Hepatocyte (in vitro differentiated cells): ENCODE data around the gene FAF2. TPM values are rescaled to one million over a fixed set of nuclear protein-coding genes. Genes with fewer than 3 reads are reported as not detected.

Source experiments
- DNase-seq: peaks from one replicate; pipeline ENCODE4 v3.0.0-alpha.2; 2016; ENCODE audit warnings: low spot score
- H2AFZ ChIP-seq: fragments of 200-600 bp; sonication (generic); 2 replicates; pipeline ENCODE4 v1.6.0; 2016; ENCODE audit warnings: antibody characterized with exemption, mild to moderate bottlenecking
- H3K27ac ChIP-seq: fragments of 200-600 bp; sonication (generic); 2 replicates; pipeline ENCODE4 v1.5.1; 2016; ENCODE audit warnings: mild to moderate bottlenecking
- H3K27me3 ChIP-seq: fragments of 200-600 bp; sonication (generic); 2 replicates; pipeline ENCODE4 v1.6.1; 2016
- H3K36me3 ChIP-seq: fragments of 200-600 bp; sonication (generic); replicated peaks from 2 replicates; pipeline ENCODE4 v1.5.1; 2016; ENCODE audit warnings: low read depth; ENCODE audit not compliant: insufficient read depth
- H3K4me1 ChIP-seq: fragments of 200-600 bp; sonication (generic); 2 replicates; pipeline ENCODE4 v1.5.1; 2016; ENCODE audit warnings: mild to moderate bottlenecking, moderate library complexity; ENCODE audit not compliant: insufficient read depth
- H3K4me2 ChIP-seq: fragments of 200-600 bp; sonication (generic); 2 replicates; pipeline ENCODE4 v1.6.0; 2016
- H3K4me3 ChIP-seq: fragments of 200-600 bp; sonication (generic); 2 replicates; pipeline ENCODE4 v1.5.1; 2016; ENCODE audit warnings: mild to moderate bottlenecking
- H3K79me2 ChIP-seq: fragments of 200-600 bp; sonication (generic); 2 replicates; pipeline ENCODE4 v1.6.0; 2017; ENCODE audit warnings: mild to moderate bottlenecking
- H3K9me2 ChIP-seq: fragments of 200-600 bp; sonication (generic); replicated peaks from 2 replicates; pipeline ENCODE4 v1.6.0; 2017; ENCODE audit warnings: mild to moderate bottlenecking; ENCODE audit not compliant: insufficient read depth
- H3K9me3 ChIP-seq: fragments of 200-600 bp; sonication (generic); 2 replicates; pipeline ENCODE4 v1.5.1; 2016; ENCODE audit warnings: low read depth, mild to moderate bottlenecking
- H4K20me1 ChIP-seq: fragments of 200-600 bp; sonication (generic); 2 replicates; pipeline ENCODE4 v1.6.0; 2016; ENCODE audit warnings: mild to moderate bottlenecking; ENCODE audit not compliant: insufficient read depth, poor library complexity, severe bottlenecking
- EZH2 ChIP-seq: fragments of 200-600 bp; sonication (generic); IDR thresholded peaks from 2 replicates; pipeline ENCODE4 v1.6.1; 2016; ENCODE audit warnings: antibody characterized with exemption, mild to moderate bottlenecking, borderline replicate concordance
- EZH2phosphoT487 ChIP-seq: fragments of 200-600 bp; sonication (generic); IDR thresholded peaks from one replicate; pipeline ENCODE4 v1.6.1; 2018; ENCODE audit warnings: antibody characterized with exemption, mild to moderate bottlenecking, low read depth, moderate library complexity; ENCODE audit not compliant: unreplicated experiment, severe bottlenecking
- WGBS: methylation state at CpG from one replicate; pipeline ENCODE4 v1.1.6; 2016; ENCODE audit warnings: low lambda C conversion rate; ENCODE audit errors: missing lambda C conversion rate; 5-methylcytosine and 5-hydroxymethylcytosine counted together
- polyA plus RNA-seq: library from polyadenylated mRNA; unstranded; fragments of >200 nt; fragmentation: Nextera tagmentation; extraction: Ambion mirVana; gene quantifications from 2 replicates; pipeline ENCODE4 v1.2.1, GENCODE V29; 2016
- total RNA-seq: library from RNA; depleted of rRNA; stranded (reverse); fragments of >200 nt; gene quantifications from 2 replicates; pipeline ENCODE4 v1.2.3, GENCODE V29; 2014
- TF ChIP-seq, protein P1 (sequence below): fragments of 200-600 bp; sonication (generic); IDR thresholded peaks from 2 replicates; pipeline ENCODE4 v1.5.1; 2016; ENCODE audit warnings: antibody characterized with exemption, mild to moderate bottlenecking; ENCODE audit not compliant: poor library complexity

The FAF2 gene
- total and polyA plus RNA-seq, 2 experiments from 2014 or later, result 47.3 to 63.1 TPM

DNA sequence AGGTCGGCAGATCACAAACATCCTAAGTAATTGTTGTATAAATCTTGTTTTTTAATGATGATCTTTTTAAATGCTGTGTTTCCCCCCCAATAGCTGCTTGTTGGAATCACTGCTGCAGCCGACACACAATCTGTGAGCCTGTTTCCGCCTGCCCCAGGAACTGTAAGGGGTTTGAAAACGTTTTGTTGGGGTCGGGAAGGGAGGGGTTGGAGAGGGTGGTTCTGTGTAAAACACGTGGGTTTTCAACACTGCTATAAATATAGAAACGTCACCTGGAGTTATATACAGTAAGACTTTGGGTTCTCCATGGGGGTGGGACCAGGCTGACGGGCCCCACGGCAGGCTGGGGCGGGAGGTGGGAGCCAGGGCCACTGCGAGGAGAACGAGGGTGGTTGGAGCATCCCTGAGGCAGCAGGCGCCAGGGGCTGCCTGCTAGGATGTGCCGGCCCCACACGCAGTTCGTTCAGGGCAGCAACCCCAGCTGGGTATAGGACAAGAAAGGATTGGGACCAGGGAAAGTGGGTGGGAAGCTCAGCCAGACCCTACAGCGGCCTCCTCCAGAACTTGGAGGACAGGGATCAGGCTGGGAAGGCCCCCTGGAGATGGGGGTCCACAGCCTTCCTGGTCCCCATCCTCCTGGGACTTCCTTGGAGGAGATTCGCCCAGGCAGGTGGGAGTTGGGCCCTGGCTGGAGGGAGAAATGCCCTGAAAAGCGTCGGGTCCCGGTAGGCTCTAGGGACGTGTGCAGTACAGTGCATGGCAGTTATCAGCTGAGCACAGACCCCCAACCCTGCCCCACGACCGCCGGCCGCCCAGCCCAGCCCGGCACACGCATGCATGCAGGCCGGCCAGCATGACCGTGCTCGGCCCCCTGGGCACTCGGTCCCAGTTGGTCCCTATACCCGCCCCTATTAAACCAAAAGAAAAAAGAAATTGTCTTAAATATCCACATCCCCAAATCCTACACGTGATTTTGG lies 79.3 kb downstream of the FAF2 start:
- DNase-seq, result no peak
- H3K4me3 ChIP-seq, result no peak overlapping the region
- H3K36me3 ChIP-seq, result no peaks in the 10 kb centered on the region
- H3K9me3 ChIP-seq, result no peaks in the 10 kb centered on the region
- peaks cover 13% of the 10 kb centered on the region for H3K79me2 ChIP-seq
- no peak overlapping the region for H2AFZ ChIP-seq
- H4K20me1 ChIP-seq, result peaks cover 13% of the 10 kb centered on the region
- H3K27ac ChIP-seq, result no peak overlapping the region
- H3K27me3 ChIP-seq, result no peaks in the 10 kb centered on the region
- H3K4me2 ChIP-seq, result no peak overlapping the region
- TF ChIP-seq EZH2, result no peak
- no peak for TF ChIP-seq EZH2phosphoT487
- TF ChIP-seq, protein P1, sequence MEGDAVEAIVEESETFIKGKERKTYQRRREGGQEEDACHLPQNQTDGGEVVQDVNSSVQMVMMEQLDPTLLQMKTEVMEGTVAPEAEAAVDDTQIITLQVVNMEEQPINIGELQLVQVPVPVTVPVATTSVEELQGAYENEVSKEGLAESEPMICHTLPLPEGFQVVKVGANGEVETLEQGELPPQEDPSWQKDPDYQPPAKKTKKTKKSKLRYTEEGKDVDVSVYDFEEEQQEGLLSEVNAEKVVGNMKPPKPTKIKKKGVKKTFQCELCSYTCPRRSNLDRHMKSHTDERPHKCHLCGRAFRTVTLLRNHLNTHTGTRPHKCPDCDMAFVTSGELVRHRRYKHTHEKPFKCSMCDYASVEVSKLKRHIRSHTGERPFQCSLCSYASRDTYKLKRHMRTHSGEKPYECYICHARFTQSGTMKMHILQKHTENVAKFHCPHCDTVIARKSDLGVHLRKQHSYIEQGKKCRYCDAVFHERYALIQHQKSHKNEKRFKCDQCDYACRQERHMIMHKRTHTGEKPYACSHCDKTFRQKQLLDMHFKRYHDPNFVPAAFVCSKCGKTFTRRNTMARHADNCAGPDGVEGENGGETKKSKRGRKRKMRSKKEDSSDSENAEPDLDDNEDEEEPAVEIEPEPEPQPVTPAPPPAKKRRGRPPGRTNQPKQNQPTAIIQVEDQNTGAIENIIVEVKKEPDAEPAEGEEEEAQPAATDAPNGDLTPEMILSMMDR, result no peak
- 93% methylated on average over 29 of the region's 34 CpGs for WGBS
- H3K4me1 ChIP-seq, result peaks cover 6% of the 10 kb centered on the region
- H3K9me2 ChIP-seq, result no peaks in the 10 kb centered on the region

DNA sequence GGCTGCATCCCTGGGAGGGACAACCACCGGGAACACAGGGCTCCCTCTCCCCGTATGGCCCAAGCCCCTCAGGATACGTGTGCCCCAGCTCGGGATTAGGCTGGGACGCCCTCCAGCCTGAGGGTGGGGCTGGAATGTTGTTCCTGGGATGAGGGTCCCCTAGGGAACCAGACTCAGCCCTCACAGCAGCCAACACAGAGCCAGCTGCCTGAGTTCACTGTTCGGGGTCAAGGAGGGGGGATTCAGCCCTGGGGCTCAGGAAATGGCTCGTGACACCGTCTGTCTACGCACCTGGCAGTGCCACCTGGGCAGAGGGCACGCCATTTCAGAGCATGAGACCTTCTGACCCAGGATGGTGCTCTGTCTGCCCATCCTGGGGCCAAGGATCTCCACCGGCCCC lies 80.1 kb downstream of the FAF2 start:
- Histone ChIP-seq H3K4me1 (peaks cover 11% of the 10 kb centered on the region), H3K9me2 (no peaks in the 10 kb centered on the region), H3K4me3 (no peak overlapping the region), H3K27me3 (no peaks in the 10 kb centered on the region), H4K20me1 (peaks cover 20% of the 10 kb centered on the region), H2AFZ (no peak overlapping the region), H3K4me2 (no peak overlapping the region), H3K9me3 (no peaks in the 10 kb centered on the region), H3K36me3 (no peaks in the 10 kb centered on the region), H3K27ac (no peak overlapping the region), H3K79me2 (peaks cover 20% of the 10 kb centered on the region)
- no peak for DNase-seq
- 96% methylated on average over 11 of the region's 11 CpGs for WGBS
- TF ChIP-seq, protein P1, result no peak
- TF ChIP-seq EZH2 (no peak), EZH2phosphoT487 (no peak)

DNA sequence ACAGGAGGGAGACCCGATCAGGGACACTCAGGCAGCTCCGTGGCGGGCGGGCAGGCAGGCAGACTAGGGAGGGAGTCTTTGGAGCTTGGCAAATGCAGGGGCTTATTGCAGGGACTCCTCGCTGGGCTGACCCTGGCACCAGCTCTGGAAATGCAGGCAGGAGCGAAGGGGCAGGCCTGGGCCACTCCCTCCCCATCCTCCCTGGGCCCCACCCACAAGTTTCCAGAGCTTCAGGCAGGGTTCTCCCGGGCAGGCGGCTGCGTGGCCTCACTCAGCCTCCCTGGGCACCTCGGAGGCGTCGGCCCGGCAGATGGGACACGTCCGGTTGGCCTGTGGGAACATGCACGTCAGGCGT lies 80.6 kb downstream of the FAF2 start:
- Histone ChIP-seq H3K36me3 (no peaks in the 10 kb centered on the region), H3K27ac (no peak overlapping the region), H3K4me1 (peaks cover 15% of the 10 kb centered on the region), H4K20me1 (peaks cover 24% of the 10 kb centered on the region), H3K27me3 (no peaks in the 10 kb centered on the region), H3K9me2 (no peaks in the 10 kb centered on the region), H2AFZ (no peak overlapping the region), H3K4me3 (no peak overlapping the region), H3K9me3 (no peaks in the 10 kb centered on the region), H3K79me2 (peaks cover 25% of the 10 kb centered on the region), H3K4me2 (no peak overlapping the region)
- no peak for DNase-seq
- TF ChIP-seq EZH2 (no peak), EZH2phosphoT487 (no peak)
- TF ChIP-seq, protein P1, result no peak
- WGBS, result 93% methylated on average over 14 of the region's 17 CpGs
